ENCODE measurements around the gene SHISA7.

The SHISA7 gene

DNA sequence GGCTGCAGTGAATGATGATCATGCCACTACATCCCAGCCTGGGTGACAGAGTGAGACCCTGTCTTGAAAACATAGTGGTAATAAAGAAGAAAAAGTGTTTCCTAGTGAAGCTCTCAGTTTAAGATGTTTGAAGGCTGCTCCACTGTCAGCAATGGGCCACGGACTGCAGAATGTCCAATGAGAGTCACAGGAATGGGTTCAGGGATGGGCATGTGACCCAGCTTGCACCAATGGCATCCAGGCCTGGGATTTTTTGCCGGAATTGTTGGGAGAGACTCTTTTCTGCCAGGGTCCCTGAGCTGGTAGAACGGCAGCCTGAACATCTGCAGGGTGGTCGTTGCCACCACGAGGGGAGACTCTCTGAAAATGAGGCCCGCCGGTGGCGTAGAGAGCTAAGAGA lies 6.3 kb downstream of the SHISA7 start:
- H3K4me3 ChIP-seq (ENCODE audit: control insufficient read depth, low read depth, low read length): no peak overlapping the region
- TF ChIP-seq, protein P1, sequence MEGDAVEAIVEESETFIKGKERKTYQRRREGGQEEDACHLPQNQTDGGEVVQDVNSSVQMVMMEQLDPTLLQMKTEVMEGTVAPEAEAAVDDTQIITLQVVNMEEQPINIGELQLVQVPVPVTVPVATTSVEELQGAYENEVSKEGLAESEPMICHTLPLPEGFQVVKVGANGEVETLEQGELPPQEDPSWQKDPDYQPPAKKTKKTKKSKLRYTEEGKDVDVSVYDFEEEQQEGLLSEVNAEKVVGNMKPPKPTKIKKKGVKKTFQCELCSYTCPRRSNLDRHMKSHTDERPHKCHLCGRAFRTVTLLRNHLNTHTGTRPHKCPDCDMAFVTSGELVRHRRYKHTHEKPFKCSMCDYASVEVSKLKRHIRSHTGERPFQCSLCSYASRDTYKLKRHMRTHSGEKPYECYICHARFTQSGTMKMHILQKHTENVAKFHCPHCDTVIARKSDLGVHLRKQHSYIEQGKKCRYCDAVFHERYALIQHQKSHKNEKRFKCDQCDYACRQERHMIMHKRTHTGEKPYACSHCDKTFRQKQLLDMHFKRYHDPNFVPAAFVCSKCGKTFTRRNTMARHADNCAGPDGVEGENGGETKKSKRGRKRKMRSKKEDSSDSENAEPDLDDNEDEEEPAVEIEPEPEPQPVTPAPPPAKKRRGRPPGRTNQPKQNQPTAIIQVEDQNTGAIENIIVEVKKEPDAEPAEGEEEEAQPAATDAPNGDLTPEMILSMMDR (IDR thresholded peaks at IDR 0.05; ENCODE audit: control insufficient read depth, insufficient read depth, low read depth, low read length, missing control alignments): no peak
- no peak for DNase-seq (ENCODE audit: low read depth)

DNA sequence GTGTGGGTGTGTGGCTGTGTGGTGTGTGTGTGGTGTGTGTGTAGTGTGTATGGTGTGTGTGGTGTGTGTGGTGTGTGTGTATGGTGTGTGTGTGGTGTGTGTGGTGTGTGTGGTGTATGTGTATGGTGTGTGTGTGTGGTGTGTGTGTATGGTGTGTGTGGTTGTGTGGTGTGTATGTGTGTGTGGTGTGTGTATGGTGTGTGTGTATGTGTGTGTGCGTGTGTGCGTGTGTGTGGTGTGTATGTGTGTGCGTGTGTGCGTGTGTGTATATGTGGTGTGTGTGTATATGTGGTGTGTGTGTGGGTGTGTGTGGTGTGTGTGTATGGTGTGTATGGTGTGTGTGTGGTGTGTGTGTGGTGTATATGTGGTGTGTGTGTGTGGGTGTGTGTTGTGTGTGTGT lies 8.1 kb downstream of the SHISA7 start:
- TF ChIP-seq, protein P1 (IDR thresholded peaks at IDR 0.05; ENCODE audit: control insufficient read depth, insufficient read depth, low read depth, low read length, missing control alignments): no peak
- DNase-seq (ENCODE audit: low read depth): no peak
- H3K4me3 ChIP-seq (ENCODE audit: control insufficient read depth, low read depth, low read length): no peak overlapping the region

DNA sequence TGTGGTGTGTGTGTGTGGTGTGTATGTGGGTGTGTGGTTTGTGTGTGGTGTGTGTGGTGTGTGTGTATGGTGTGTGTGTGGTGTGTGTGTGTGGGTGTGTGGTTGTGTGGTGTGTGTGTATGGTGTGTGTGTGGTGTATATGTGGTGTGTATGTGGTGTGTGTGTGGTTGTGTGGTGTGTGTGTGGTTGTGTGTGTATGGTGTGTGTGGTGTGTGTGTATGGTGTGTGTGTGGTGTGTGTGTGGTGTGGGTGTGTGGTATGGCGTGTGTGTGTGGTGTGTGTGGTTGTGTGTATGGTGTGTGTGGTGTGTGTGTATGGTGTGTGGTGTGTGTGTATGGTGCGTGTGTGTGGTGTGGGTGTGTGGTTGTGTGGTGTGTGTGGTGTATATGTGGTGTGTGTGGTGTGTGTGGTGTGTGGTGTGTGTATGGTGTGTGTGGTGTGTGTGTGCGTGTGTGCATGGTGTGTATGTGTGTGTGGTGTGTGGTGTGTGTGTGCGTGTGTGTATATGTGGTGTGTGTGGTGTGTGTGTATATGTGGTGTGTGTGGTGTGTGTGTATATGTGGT lies 8.7 kb downstream of the SHISA7 start:
- no peak for DNase-seq (ENCODE audit: low read depth)
- TF ChIP-seq, protein P1 (IDR thresholded peaks at IDR 0.05; ENCODE audit: control insufficient read depth, insufficient read depth, low read depth, low read length, missing control alignments): no peak
- no peak overlapping the region for H3K4me3 ChIP-seq (ENCODE audit: control insufficient read depth, low read depth, low read length)

DNA sequence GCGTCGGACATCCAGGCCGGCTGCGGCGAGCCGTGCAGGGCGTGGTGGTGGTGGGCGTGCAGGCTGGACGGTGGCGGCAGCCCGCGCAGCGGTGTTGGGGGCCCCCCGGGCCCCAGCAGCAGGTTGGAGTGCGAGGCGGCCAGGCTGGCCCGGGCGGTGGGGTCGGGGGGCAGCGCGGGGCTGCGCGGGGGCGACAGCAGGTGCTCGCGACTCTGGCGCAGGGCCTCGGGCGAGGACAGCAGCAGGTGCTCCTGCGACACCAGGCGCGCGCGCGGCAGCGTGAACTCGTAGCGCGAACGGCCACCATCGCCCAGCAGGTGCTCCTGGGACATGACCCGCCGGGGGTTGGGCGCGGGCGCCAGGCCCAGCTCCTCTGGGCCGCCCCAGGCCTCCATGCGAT lies 9.8 kb downstream of the SHISA7 start:
- TF ChIP-seq, protein P1 (IDR thresholded peaks at IDR 0.05; ENCODE audit: control insufficient read depth, insufficient read depth, low read depth, low read length, missing control alignments): no peak
- H3K4me3 ChIP-seq (ENCODE audit: control insufficient read depth, low read depth, low read length): no peak overlapping the region
- no peak for DNase-seq (ENCODE audit: low read depth)

GRCh38 chr19:55432241-55432959 lies 10.7 kb downstream of the SHISA7 start:
- DNase-seq (ENCODE audit: low read depth): no peak
- no peak overlapping the region for H3K4me3 ChIP-seq (ENCODE audit: control insufficient read depth, low read depth, low read length)
- TF ChIP-seq, protein P1 (IDR thresholded peaks at IDR 0.05; ENCODE audit: control insufficient read depth, insufficient read depth, low read depth, low read length, missing control alignments): no peak

DNA sequence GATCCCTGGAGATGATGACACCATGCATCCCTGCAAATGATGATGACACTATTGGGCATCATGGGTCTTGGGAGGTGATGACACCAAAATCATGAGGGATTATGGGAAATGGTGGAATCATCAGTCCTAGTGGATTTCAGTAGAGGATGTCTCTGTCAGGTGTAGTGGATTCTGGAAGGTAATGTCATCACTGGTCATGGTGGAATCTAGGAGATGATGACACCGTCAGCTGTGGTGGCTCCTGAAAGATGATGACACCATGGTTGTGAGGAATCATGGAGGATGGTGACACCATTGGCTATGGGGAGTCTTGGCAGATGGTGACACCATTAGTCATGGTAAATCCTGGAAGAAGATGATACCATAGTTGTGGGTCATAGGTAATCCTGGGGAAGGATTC lies 11.9 kb downstream of the SHISA7 start:
- H3K4me3 ChIP-seq (ENCODE audit: control insufficient read depth, low read depth, low read length): no peak overlapping the region
- no peak for DNase-seq (ENCODE audit: low read depth)
- TF ChIP-seq, protein P1 (IDR thresholded peaks at IDR 0.05; ENCODE audit: control insufficient read depth, insufficient read depth, low read depth, low read length, missing control alignments): no peak

Measured in AG09309 (cell line).